ENCODE results near the gene CBX5.

The CBX5 gene

GRCh38 chr12:54286042-54287030 lies 6.4 kb upstream of the CBX5 start:
- TF ChIP-seq CTCF (IDR thresholded peaks at IDR 0.05), result no peak

GRCh38 chr12:54285150-54286041 lies 5.5 kb upstream of the CBX5 start:
- TF ChIP-seq CTCF (IDR thresholded peaks at IDR 0.05), result 0 out of 2 replicates have a peak, but pooled peaks have one; percentile 21

- no peak for TF ChIP-seq CTCF (IDR thresholded peaks at IDR 0.05)
Observed at GRCh38 chr12:54282949-54283593, 3.1 kb upstream of the CBX5 start.

GRCh38 chr12:54280468-54281260 lies 742 bp upstream of the CBX5 start, which contains the start of gene HNRNPA1:
HNRNPA1 (plus strand) TSS chr12:54280726; CDS start chr12:54280808, 82 bp downstream.
- no peak for TF ChIP-seq CTCF (IDR thresholded peaks at IDR 0.05)

DNA sequence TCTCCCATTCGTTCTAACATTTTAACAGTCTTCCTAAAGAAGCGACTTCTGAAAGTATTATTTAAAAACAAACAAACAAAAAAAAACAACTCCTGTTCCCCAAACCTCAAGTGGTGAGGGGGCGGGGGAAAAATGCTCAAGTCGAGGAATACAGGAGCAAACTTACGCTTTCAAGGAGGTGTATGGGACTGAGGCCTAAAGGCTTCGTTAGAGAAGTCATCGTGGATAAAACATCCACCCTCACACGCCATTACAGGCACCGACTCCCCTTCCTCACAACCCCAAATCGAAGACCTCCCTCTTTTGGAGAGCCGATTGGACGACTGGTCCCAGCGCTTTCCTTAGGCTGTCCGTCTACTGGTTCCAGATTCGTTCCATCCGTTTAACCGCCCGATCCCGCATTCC lies 693 bp downstream of the CBX5 start:
- no peak for TF ChIP-seq CTCF (IDR thresholded peaks at IDR 0.05)

DNA sequence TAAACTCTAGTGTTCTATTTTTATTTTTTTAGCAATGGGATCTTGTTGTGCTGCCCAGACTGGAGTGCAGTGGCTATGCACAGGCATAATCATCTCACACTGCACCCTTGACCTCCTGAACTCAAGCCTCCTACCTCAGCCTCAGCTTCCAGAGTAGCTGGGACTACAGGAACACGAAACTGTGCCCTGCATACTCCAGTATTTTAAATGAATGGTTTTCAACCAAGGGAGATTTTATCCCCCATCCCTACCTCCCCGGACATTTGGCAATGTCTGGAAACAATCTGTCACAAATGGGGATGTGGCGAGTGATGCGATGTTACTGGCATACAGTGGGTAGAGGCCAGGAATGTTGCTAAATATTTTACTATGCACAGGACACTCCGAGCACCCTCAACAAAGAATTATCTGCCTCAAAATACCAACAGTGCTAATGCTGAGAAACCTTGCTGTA lies 2.1 kb downstream of the CBX5 start:
- TF ChIP-seq CTCF (IDR thresholded peaks at IDR 0.05), result no peak
